Measurements from ENCODE around the gene WBP1L. TPM values are rescaled to one million over a fixed set of nuclear protein-coding genes. Genes with fewer than 3 reads are reported as not detected.

The WBP1L gene
- total and polyA plus RNA-seq, 4 donors, result 12.3 to 43.6 (median 27.6) TPM

DNA sequence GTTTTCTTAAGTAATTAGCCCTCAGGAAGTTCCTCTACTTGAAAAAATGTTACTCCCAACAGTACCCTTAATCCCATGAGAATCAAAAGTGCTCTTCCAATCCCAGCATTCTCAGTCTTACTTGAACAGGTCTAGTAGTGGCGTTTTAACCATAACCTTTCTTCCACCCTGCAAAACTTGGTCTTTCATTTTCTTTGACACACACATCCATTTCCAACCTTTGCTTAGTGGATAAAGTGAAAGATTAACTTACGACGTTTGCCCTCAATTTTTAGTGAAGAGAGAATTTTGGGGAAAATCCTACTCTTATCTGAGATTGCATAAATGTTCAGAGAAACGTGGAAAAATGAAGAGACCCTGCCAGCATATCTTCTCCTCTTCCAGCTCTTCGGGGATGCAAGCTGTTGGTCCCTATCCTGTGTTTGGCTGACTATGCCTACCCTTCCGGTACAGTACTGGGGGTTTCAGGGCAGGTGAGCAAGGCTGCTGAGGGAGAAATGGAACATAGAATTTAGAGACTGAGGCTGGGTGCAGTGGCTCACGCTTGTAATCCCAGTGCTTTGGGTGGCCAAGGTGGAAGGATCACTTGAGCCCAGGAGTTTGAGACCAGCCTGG lies 18.8 kb downstream of the WBP1L start:
- peaks cover 0 to 2% (median 0%) of the 10 kb centered on the region in 4 donors for H3K36me3 ChIP-seq (ENCODE audit: control insufficient read depth in 4 of 4, insufficient read depth in 3 of 4, low read depth in 1 of 4, low read length in 3 of 4)

DNA sequence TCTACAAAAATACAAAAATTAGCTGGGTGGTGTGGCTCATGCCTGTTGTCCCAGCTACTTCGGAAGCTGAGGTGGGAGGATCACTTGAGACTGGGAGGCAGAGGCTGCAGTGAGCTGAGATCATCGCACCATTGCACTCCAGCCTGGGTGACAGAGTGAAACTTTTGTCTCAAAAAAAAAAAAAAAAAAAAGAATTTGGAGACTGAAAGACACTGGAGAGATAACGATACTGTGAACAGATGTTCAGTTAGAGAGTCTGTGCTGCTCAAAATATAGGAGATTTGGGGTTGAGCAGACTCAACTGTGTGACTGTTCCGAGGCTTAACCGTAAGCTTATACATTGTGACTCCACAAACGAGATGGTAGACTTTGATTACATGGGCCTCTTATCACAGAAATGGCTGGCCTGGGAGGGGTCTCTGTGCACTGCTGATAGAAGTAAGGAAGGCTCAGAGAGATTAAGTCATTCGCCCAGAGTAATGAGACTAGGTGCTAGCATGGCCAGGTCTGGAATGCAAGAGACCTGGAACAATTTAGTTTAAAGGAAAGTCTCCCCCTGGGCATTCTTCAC lies 19.4 kb downstream of the WBP1L start:
- no peak overlapping the region for H3K4me3 ChIP-seq (ENCODE audit: low read depth in 1 of 3, low read length in 3 of 3)
- no peak overlapping the region for H3K9ac ChIP-seq (ENCODE audit: low read depth in 1 of 2, low read length in 2 of 2)
- peak overlapping the region; percentile 65 to 83 for H3K27ac ChIP-seq (ENCODE audit: low read depth in 1 of 2, low read length in 2 of 2)
- H3K27me3 ChIP-seq (ENCODE audit: control insufficient read depth in 4 of 4, insufficient read depth in 4 of 4, low read length in 3 of 4), result no peaks in the 10 kb centered on the region
- DNase-seq (ENCODE audit: low spot score), result no peak
- no peaks in the 10 kb centered on the region for H3K9me3 ChIP-seq (ENCODE audit: control insufficient read depth in 4 of 4, low read length in 3 of 4)
- 88% methylated on average over 7 of the region's 7 CpGs for WGBS
- peaks cover 14 to 22% (median 18%) of the 10 kb centered on the region in 4 donors for H3K4me1 ChIP-seq (ENCODE audit: control insufficient read depth in 4 of 4, insufficient read depth in 4 of 4, low read length in 3 of 4)
- H3K36me3 ChIP-seq (ENCODE audit: control insufficient read depth in 4 of 4, insufficient read depth in 3 of 4, low read depth in 1 of 4, low read length in 3 of 4), result peaks cover 0 to 2% (median 0%) of the 10 kb centered on the region in 4 donors
- TF ChIP-seq HNF4G (IDR thresholded peaks at IDR 0.05), result no peak
- no peak for TF ChIP-seq REST (IDR thresholded peaks at IDR 0.05)
- TF ChIP-seq TAF1 (conservative IDR thresholded peaks at IDR 0.05), result no peak
- no peak for TF ChIP-seq RXRA (IDR thresholded peaks at IDR 0.05)
- TF ChIP-seq GABPA (IDR thresholded peaks at IDR 0.05 in 1 of 2, conservative IDR thresholded peaks at IDR 0.05 in 1 of 2), result no peak
- no peak for TF ChIP-seq EGR1 (IDR thresholded peaks at IDR 0.05; ENCODE audit: low read depth in 2 of 2)
- no peak for TF ChIP-seq RAD21 (IDR thresholded peaks at IDR 0.05)
- TF ChIP-seq, protein P1, sequence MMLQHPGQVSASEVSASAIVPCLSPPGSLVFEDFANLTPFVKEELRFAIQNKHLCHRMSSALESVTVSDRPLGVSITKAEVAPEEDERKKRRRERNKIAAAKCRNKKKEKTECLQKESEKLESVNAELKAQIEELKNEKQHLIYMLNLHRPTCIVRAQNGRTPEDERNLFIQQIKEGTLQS (IDR thresholded peaks at IDR 0.05), result no peak
- no peak for TF ChIP-seq YY1 (IDR thresholded peaks at IDR 0.05)
- TF ChIP-seq SP1 (IDR thresholded peaks at IDR 0.05), result no peak

More for the DNA sequence above, 18.8 kb downstream of the WBP1L start:
- TF ChIP-seq, protein P1 (IDR thresholded peaks at IDR 0.05), result no peak
- TF ChIP-seq CTCF (IDR thresholded peaks at IDR 0.05; ENCODE audit: low read depth, low read length, missing input control) (no peak), SP1 (IDR thresholded peaks at IDR 0.05) (peak; percentile 47), NR2F2 (IDR thresholded peaks at IDR 0.05) (no peak), YY1 (IDR thresholded peaks at IDR 0.05) (peak; percentile 62), HNF4A (conservative IDR thresholded peaks at IDR 0.05) (peak; percentile 16 to 22), RXRA (IDR thresholded peaks at IDR 0.05) (peak; percentile 16 to 47), REST (IDR thresholded peaks at IDR 0.05) (no peak), RAD21 (IDR thresholded peaks at IDR 0.05) (peak in 1 of 2 donors; percentile 23)
- no peak for DNase-seq (ENCODE audit: low spot score)
- Histone ChIP-seq H3K27ac (ENCODE audit: low read depth in 1 of 2, low read length in 2 of 2) (peak overlapping the region; percentile 65 to 83), H3K9ac (ENCODE audit: low read depth in 1 of 2, low read length in 2 of 2) (peak overlapping the region in 1 of 2 donors; percentile 72), H3K27me3 (ENCODE audit: control insufficient read depth in 4 of 4, insufficient read depth in 4 of 4, low read length in 3 of 4) (no peaks in the 10 kb centered on the region), H3K4me1 (ENCODE audit: control insufficient read depth in 4 of 4, insufficient read depth in 4 of 4, low read length in 3 of 4) (peaks cover 13 to 22% (median 17%) of the 10 kb centered on the region in 4 donors), H3K9me3 (ENCODE audit: control insufficient read depth in 4 of 4, low read length in 3 of 4) (no peaks in the 10 kb centered on the region), H3K4me3 (ENCODE audit: low read depth in 1 of 3, low read length in 3 of 3) (peak overlapping the region in 1 of 3 donors; percentile 14)
- 47% methylated on average over 7 of the region's 7 CpGs for WGBS

Data from liver (tissue), 9 donors.